ENCODE results near the gene GAGE10. TPM values are rescaled to one million over a fixed set of nuclear protein-coding genes. Genes with fewer than 3 reads are reported as not detected.
"Not testable (repeated sequence)": the region's sequence is repeated elsewhere in the genome, so short reads cannot be mapped to it uniquely, and the experiment has no call there.

The GAGE10 gene
- total RNA-seq, 2 experiments from 2014 or later: not detected

GRCh38 chrX:49292400-49293362 is 10.8 kb upstream of the GAGE10 start:
- ATAC-seq: peak; percentile 31
- intact Hi-C loops (cut with micrococcal nuclease): no loop called here
- H3K4me3 Mint-ChIP-seq: no peak overlapping the region
- no peaks in the 10 kb centered on the region for H3K9me3 Mint-ChIP-seq
- peaks cover 19% of the 10 kb centered on the region for H3K4me1 Mint-ChIP-seq (ENCODE audit: low read depth)
- H3K36me3 Mint-ChIP-seq (ENCODE audit: low read depth): no peaks in the 10 kb centered on the region
- ChIA-PET POLR2A (interaction anchor here (0.9 kb wide), 1 partner anchor 16 kb away, joined by 3 read pairs; no protein-coding TSS in a partner anchor), CTCF (interaction anchor here (1.2 to 2.8 kb wide), 8 partner anchors 11 to 438 kb away, joined by 3 to 21 read pairs (median 6); partner anchors contain the start of gene FOXP3)
- no peak for DNase-seq
- no peak for TF ChIP-seq CTCF (IDR thresholded peaks at IDR 0.05)
- no peaks in the 10 kb centered on the region for H3K27me3 Mint-ChIP-seq
- H3K27ac Mint-ChIP-seq: no peak overlapping the region

GRCh38 chrX:49299293-49299692 is 4.2 kb upstream of the GAGE10 start:
- H3K27me3 Mint-ChIP-seq; DNase-seq; POLR2A ChIA-PET; H3K4me1 Mint-ChIP-seq (ENCODE audit: low read depth); H3K4me3 Mint-ChIP-seq; H3K27ac Mint-ChIP-seq; ATAC-seq; intact Hi-C loops (cut with micrococcal nuclease); H3K36me3 Mint-ChIP-seq (ENCODE audit: low read depth); CTCF ChIA-PET; H3K9me3 Mint-ChIP-seq: not testable (repeated sequence)

- DNase-seq (no peak), ATAC-seq (no peak)
- Mint-ChIP-seq H3K27me3 (no peaks in the 10 kb centered on the region), H3K27ac (no peak overlapping the region), H3K4me3 (no peak overlapping the region), H3K4me1 (ENCODE audit: low read depth) (no peaks in the 10 kb centered on the region), H3K36me3 (ENCODE audit: low read depth) (no peaks in the 10 kb centered on the region), H3K9me3 (no peaks in the 10 kb centered on the region)
- intact Hi-C loops (cut with micrococcal nuclease): no loop called here
- ChIA-PET POLR2A (no interaction called here), CTCF (interaction anchor here (1.3 kb wide), 1 partner anchor 453 kb away, joined by 4 read pairs; no protein-coding TSS in a partner anchor)
- no peak for TF ChIP-seq CTCF (IDR thresholded peaks at IDR 0.05)
These were observed 2.7 kb upstream of the GAGE10 start for GRCh38 chrX:49300703-49301102.

DNA sequence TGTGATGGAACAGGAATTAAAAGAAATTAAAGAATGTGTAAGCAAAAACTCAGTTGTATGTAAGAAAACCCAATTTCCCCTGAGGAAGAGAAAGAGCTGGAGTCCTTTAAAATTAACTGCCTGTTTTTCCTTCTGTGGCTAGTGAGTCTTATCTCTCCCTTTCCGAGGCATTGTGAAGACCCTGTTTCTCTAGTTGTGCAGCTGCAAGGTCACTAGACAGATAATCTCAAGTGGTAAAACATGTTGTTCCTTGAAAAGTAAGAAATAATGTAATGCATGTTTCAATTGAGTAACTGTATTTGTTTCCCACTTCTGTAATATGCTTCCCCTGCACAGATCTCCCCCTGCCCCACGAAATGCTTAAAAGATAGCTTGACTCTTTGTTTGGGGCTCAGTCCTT is 4.3 kb downstream of the GAGE10 start:
- CTCF ChIA-PET: interaction anchor here (3.1 kb wide), 1 partner anchor 16 kb away, joined by 21 read pairs; no protein-coding TSS in a partner anchor
- H3K27ac Mint-ChIP-seq; H3K27me3 Mint-ChIP-seq; H3K9me3 Mint-ChIP-seq; H3K4me3 Mint-ChIP-seq; DNase-seq; H3K36me3 Mint-ChIP-seq (ENCODE audit: low read depth); POLR2A ChIA-PET; ATAC-seq; intact Hi-C loops (cut with micrococcal nuclease): not testable (repeated sequence)
- H3K4me1 Mint-ChIP-seq (ENCODE audit: low read depth): peaks cover 21% of the 10 kb centered on the region

DNA sequence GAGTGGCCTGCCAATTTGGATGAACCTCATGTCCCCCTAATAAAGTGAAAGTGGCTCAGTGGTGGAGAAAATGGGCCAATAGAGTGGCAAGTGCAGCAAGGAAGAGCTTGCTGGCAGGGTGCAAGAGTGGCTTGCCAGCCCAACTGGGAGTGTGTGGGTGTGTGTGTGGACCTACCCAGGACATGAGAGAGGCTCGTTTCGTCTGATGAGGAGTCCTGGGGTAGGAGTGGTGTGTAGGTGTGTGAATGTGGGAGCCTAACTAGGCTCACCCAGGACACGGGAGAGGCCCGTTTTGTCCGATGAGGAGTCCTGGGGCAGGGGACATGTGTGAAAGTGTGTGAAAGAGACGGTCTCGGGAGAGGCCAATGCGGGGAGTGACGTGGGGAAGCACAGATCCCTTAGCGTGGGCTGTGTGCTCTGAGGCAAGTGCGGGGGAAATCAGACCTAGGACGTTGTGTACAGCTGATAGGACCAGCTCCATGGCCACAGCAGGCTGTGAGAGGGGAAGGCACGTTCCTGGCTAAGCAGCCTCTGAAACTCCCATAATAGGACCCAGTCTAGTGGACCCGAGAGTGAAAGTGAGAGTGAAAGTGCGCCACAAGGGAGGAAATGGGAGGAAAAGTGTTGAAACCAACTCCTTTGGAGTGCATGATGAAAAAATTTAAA is 5.3 kb downstream of the GAGE10 start:
- peak; percentile 68 for ATAC-seq
- intact Hi-C loops (cut with micrococcal nuclease): no loop called here
- no peak for TF ChIP-seq CTCF (IDR thresholded peaks at IDR 0.05)
- peak overlapping the region; percentile 88 for H3K27ac Mint-ChIP-seq
- no peaks in the 10 kb centered on the region for H3K27me3 Mint-ChIP-seq
- H3K36me3 Mint-ChIP-seq (ENCODE audit: low read depth): no peaks in the 10 kb centered on the region
- H3K9me3 Mint-ChIP-seq: no peaks in the 10 kb centered on the region
- peak overlapping the region; percentile 70 for H3K4me3 Mint-ChIP-seq
- peaks cover 21% of the 10 kb centered on the region for H3K4me1 Mint-ChIP-seq (ENCODE audit: low read depth)
- POLR2A ChIA-PET: interaction anchor here (0.5 to 1.1 kb wide), 2 partner anchors 23 to 151 kb away, joined by 3 read pairs; no protein-coding TSS in a partner anchor
- peak; percentile 28 for DNase-seq
- CTCF ChIA-PET: interaction anchor here (3.1 kb wide), 1 partner anchor 17 kb away, joined by 21 read pairs; no protein-coding TSS in a partner anchor
